Neural cell (in vitro differentiated cells): ENCODE measurements around the gene PSRC1. TPM values are rescaled to one million over a fixed set of nuclear protein-coding genes. Genes with fewer than 3 reads are reported as not detected.

Experiments
- H2AFZ ChIP-seq: fragments of 200-600, 300-800 bp; sonication (generic), shearing (Covaris generic); 2 replicates; pipeline ENCODE4 v1.6.0; 2014; ENCODE audit warnings: low read depth, mild to moderate bottlenecking, antibody characterized with exemption, low read length, moderate library complexity
- H3F3A ChIP-seq: fragments of 200-600 bp; shearing (Covaris generic); 2 replicates; pipeline ENCODE4 v1.6.1; 2016; ENCODE audit warnings: mild to moderate bottlenecking, moderate library complexity, mixed read lengths, antibody characterized with exemption, low read length; ENCODE audit not compliant: insufficient read depth, poor library complexity, severe bottlenecking
- H3K27ac ChIP-seq: fragments of 200-600, 300-800 bp; sonication (generic), shearing (Covaris generic); 2 replicates; pipeline ENCODE4 v1.5.1; 2014; ENCODE audit warnings: mild to moderate bottlenecking, low read length, moderate library complexity
- H3K27me3 ChIP-seq: fragments of 300-800, 200-600 bp; sonication (generic), shearing (Covaris generic); 2 replicates; pipeline ENCODE4 v1.6.0; 2014; ENCODE audit warnings: mild to moderate bottlenecking, low read depth, low read length, moderate library complexity; ENCODE audit not compliant: insufficient read depth
- H3K36me3 ChIP-seq: fragments of 300-800, 200-600 bp; sonication (generic), shearing (Covaris generic); 2 replicates; pipeline ENCODE4 v1.5.1; 2014; ENCODE audit warnings: mild to moderate bottlenecking, antibody characterized with exemption, low read length, moderate library complexity; ENCODE audit not compliant: insufficient read depth
- H3K4me2 ChIP-seq: fragments of 300-800, 200-600 bp; sonication (generic), shearing (Covaris generic); 2 replicates; pipeline ENCODE4 v1.6.0; 2014; ENCODE audit warnings: mild to moderate bottlenecking, low read length
- H3K4me3 ChIP-seq: fragments of 300-800, 200-600 bp; sonication (generic), shearing (Covaris generic); 2 replicates; pipeline ENCODE4 v1.5.1; 2014; ENCODE audit warnings: mild to moderate bottlenecking, low read length, moderate library complexity
- H3K79me2 ChIP-seq: fragments of 200-600 bp; shearing (Covaris generic); replicated peaks from 2 replicates; pipeline ENCODE4 v1.6.0; 2014; ENCODE audit warnings: mild to moderate bottlenecking, low read length, moderate library complexity; ENCODE audit not compliant: insufficient read depth
- H3K9ac ChIP-seq: fragments of 300-800, 200-600 bp; sonication (generic), shearing (Covaris generic); 2 replicates; pipeline ENCODE4 v1.6.1; 2016; ENCODE audit warnings: mild to moderate bottlenecking, low read length, mixed read lengths
- H3K9me2 ChIP-seq: fragments of 200-600 bp; shearing (Covaris generic); 2 replicates; pipeline ENCODE4 v1.6.1; 2016; ENCODE audit warnings: mild to moderate bottlenecking, low read length, mixed read lengths; ENCODE audit not compliant: insufficient read depth
- H3K9me3 ChIP-seq: fragments of 200-600, 300-800 bp; sonication (generic), shearing (Covaris generic); 2 replicates; pipeline ENCODE4 v1.6.1; 2016; ENCODE audit warnings: mild to moderate bottlenecking, mixed run types, low read length, moderate library complexity, mixed read lengths
- H4K20me1 ChIP-seq: fragments of 200-600 bp; shearing (Covaris generic); 2 replicates; pipeline ENCODE4 v1.6.1; 2016; ENCODE audit warnings: mild to moderate bottlenecking, mixed run types; ENCODE audit not compliant: insufficient read depth
- CTCF ChIP-seq: fragments of 450-650 bp; IDR thresholded peaks from 2 replicates; pipeline ENCODE4 v1.5.1; 2014; ENCODE audit warnings: antibody characterized with exemption, mild to moderate bottlenecking, moderate library complexity; ENCODE audit not compliant: poor library complexity, severe bottlenecking
- EP300 ChIP-seq: fragments of 450-650 bp; conservative IDR thresholded peaks from 2 replicates; pipeline ENCODE4 v1.6.1; 2014; ENCODE audit warnings: antibody characterized with exemption, mild to moderate bottlenecking, moderate library complexity; ENCODE audit not compliant: poor library complexity, severe bottlenecking
- EZH2 ChIP-seq: fragments of 200-600, 300-800 bp; shearing (Covaris generic), sonication (generic); IDR thresholded peaks from 2 replicates; pipeline ENCODE4 v1.6.1; 2014; ENCODE audit warnings: antibody characterized with exemption, low read length, borderline replicate concordance, mild to moderate bottlenecking; ENCODE audit not compliant: insufficient read depth, poor library complexity, severe bottlenecking
- MXI1 ChIP-seq: fragments of 450-650 bp; conservative IDR thresholded peaks from 2 replicates; pipeline ENCODE4 v1.6.1; 2014; ENCODE audit warnings: antibody characterized with exemption, mild to moderate bottlenecking; ENCODE audit not compliant: poor library complexity, severe bottlenecking
- POLR2AphosphoS5 ChIP-seq: IDR thresholded peaks from 2 replicates; pipeline ENCODE4 v1.6.1; 2012
- RAD21 ChIP-seq: fragments of 450-650 bp; conservative IDR thresholded peaks from 2 replicates; pipeline ENCODE4 v1.6.1; 2014; ENCODE audit warnings: antibody characterized with exemption, mild to moderate bottlenecking, moderate library complexity
- REST ChIP-seq: IDR thresholded peaks from 2 replicates; pipeline ENCODE4 v1.6.1; 2012; ENCODE audit warnings: borderline replicate concordance
- SMC3 ChIP-seq: fragments of 450-650 bp; conservative IDR thresholded peaks from 2 replicates; pipeline ENCODE4 v1.6.1; 2014; ENCODE audit warnings: antibody characterized with exemption, mild to moderate bottlenecking, moderate library complexity; ENCODE audit not compliant: poor library complexity
- TAF1 ChIP-seq: IDR thresholded peaks from 2 replicates; pipeline ENCODE4 v1.6.1; 2012; ENCODE audit warnings: low read depth
- polyA plus RNA-seq: library from polyadenylated mRNA; depleted of rRNA; stranded (reverse); fragments of >200 nt; gene quantifications from 2 replicates; pipeline ENCODE4 v1.2.3, GENCODE V29; 2014

PSRC1 gene
- polyA plus RNA-seq, 1 donor from 2014 or later: 5.4 TPM

- no peaks in the 10 kb centered on the region for H3K9me2 ChIP-seq
- no peaks in the 10 kb centered on the region for H4K20me1 ChIP-seq
- no peak overlapping the region for H3K4me3 ChIP-seq
- H3K9me3 ChIP-seq: no peaks in the 10 kb centered on the region
- H2AFZ ChIP-seq: no peak overlapping the region
- H3F3A ChIP-seq: no peaks in the 10 kb centered on the region
- H3K36me3 ChIP-seq: peaks cover 5% of the 10 kb centered on the region
- H3K27ac ChIP-seq: no peak overlapping the region
- H3K79me2 ChIP-seq: no peaks in the 10 kb centered on the region
- H3K4me2 ChIP-seq: no peak overlapping the region
- H3K27me3 ChIP-seq: no peaks in the 10 kb centered on the region
- H3K9ac ChIP-seq: no peak overlapping the region
- TF ChIP-seq POLR2AphosphoS5 (no peak), EZH2 (no peak), SMC3 (no peak), REST (no peak), CTCF (no peak), TAF1 (no peak), RAD21 (no peak), MXI1 (no peak), EP300 (no peak)
Observed at GRCh38 chr1:109272021-109272799, 10.7 kb downstream of the PSRC1 start.

GRCh38 chr1:109271458-109271857 lies 11.5 kb downstream of the PSRC1 start:
- no peaks in the 10 kb centered on the region for H3K27me3 ChIP-seq
- H3K79me2 ChIP-seq: no peaks in the 10 kb centered on the region
- H3K4me2 ChIP-seq: no peak overlapping the region
- no peaks in the 10 kb centered on the region for H3K9me2 ChIP-seq
- TF ChIP-seq SMC3 (no peak), REST (no peak), CTCF (no peak), EZH2 (no peak), RAD21 (no peak), POLR2AphosphoS5 (no peak), EP300 (no peak), MXI1 (no peak), TAF1 (no peak)
- no peaks in the 10 kb centered on the region for H3K9me3 ChIP-seq
- no peak overlapping the region for H2AFZ ChIP-seq
- H3K36me3 ChIP-seq: peaks cover 5% of the 10 kb centered on the region
- no peak overlapping the region for H3K9ac ChIP-seq
- H3F3A ChIP-seq: no peaks in the 10 kb centered on the region
- no peak overlapping the region for H3K27ac ChIP-seq
- no peak overlapping the region for H3K4me3 ChIP-seq
- no peaks in the 10 kb centered on the region for H4K20me1 ChIP-seq
